ENCODE data around the gene CRHR1.

Gene CRHR1

GRCh38 chr17:45871718-45872117, 87.6 kb downstream of the CRHR1 start:
- TF ChIP-seq TCF12 (IDR thresholded peaks at IDR 0.05; ENCODE audit: low read depth) = no peak
- TF ChIP-seq USF1 (IDR thresholded peaks at IDR 0.05) = no peak
- no peak for TF ChIP-seq MAX (IDR thresholded peaks at IDR 0.05)
- no peak for TF ChIP-seq YY1 (IDR thresholded peaks at IDR 0.05; ENCODE audit: low read depth)
- TF ChIP-seq REST (IDR thresholded peaks at IDR 0.05; ENCODE audit: low read depth) = no peak
- no peak for TF ChIP-seq ZBTB7A (IDR thresholded peaks at IDR 0.05; ENCODE audit: low read depth)
- no peak for TF ChIP-seq EP300 (IDR thresholded peaks at IDR 0.05; ENCODE audit: borderline replicate concordance)
- no peak for TF ChIP-seq RAD21 (IDR thresholded peaks at IDR 0.05; ENCODE audit: low read depth)
- no peak for TF ChIP-seq FOXM1 (IDR thresholded peaks at IDR 0.05; ENCODE audit: borderline replicate concordance, low read depth)
- TF ChIP-seq CREB1 (IDR thresholded peaks at IDR 0.05; ENCODE audit: low read depth) = no peak
- no peak for TF ChIP-seq TEAD4 (IDR thresholded peaks at IDR 0.05)
- TF ChIP-seq EGR1 (IDR thresholded peaks at IDR 0.05) = no peak
- TF ChIP-seq TAF1 (IDR thresholded peaks at IDR 0.05; ENCODE audit: low read depth) = no peak
- no peak for TF ChIP-seq CEBPB (IDR thresholded peaks at IDR 0.05)
- TF ChIP-seq NFIC (IDR thresholded peaks at IDR 0.05) = no peak

GRCh38 chr17:45873728-45874127, 89.6 kb downstream of the CRHR1 start:
- TF ChIP-seq NFIC (IDR thresholded peaks at IDR 0.05) (no peak), EP300 (IDR thresholded peaks at IDR 0.05; ENCODE audit: borderline replicate concordance) (no peak), TEAD4 (IDR thresholded peaks at IDR 0.05) (no peak), TCF12 (IDR thresholded peaks at IDR 0.05; ENCODE audit: low read depth) (no peak), RAD21 (IDR thresholded peaks at IDR 0.05; ENCODE audit: low read depth) (no peak), EGR1 (IDR thresholded peaks at IDR 0.05) (no peak), USF1 (IDR thresholded peaks at IDR 0.05) (no peak), MAX (IDR thresholded peaks at IDR 0.05) (no peak), TAF1 (IDR thresholded peaks at IDR 0.05; ENCODE audit: low read depth) (no peak)

GRCh38 chr17:45874151-45874550, 90.0 kb downstream of the CRHR1 start:
- TF ChIP-seq TAF1 (IDR thresholded peaks at IDR 0.05; ENCODE audit: low read depth) (no peak), RAD21 (IDR thresholded peaks at IDR 0.05; ENCODE audit: low read depth) (no peak), ZBTB7A (IDR thresholded peaks at IDR 0.05; ENCODE audit: low read depth) (no peak), CEBPB (IDR thresholded peaks at IDR 0.05) (no peak), YY1 (IDR thresholded peaks at IDR 0.05; ENCODE audit: low read depth) (no peak), NFIC (IDR thresholded peaks at IDR 0.05) (no peak), CREB1 (IDR thresholded peaks at IDR 0.05; ENCODE audit: low read depth) (no peak), TCF12 (IDR thresholded peaks at IDR 0.05; ENCODE audit: low read depth) (no peak), REST (IDR thresholded peaks at IDR 0.05; ENCODE audit: low read depth) (no peak), FOXM1 (IDR thresholded peaks at IDR 0.05; ENCODE audit: borderline replicate concordance, low read depth) (no peak), MAX (IDR thresholded peaks at IDR 0.05) (no peak)

- TF ChIP-seq TAF1 (IDR thresholded peaks at IDR 0.05; ENCODE audit: low read depth) = no peak
- no peak for TF ChIP-seq CEBPB (IDR thresholded peaks at IDR 0.05)
- TF ChIP-seq TCF12 (IDR thresholded peaks at IDR 0.05; ENCODE audit: low read depth) = no peak
- no peak for TF ChIP-seq FOXM1 (IDR thresholded peaks at IDR 0.05; ENCODE audit: borderline replicate concordance, low read depth)
- no peak for TF ChIP-seq RAD21 (IDR thresholded peaks at IDR 0.05; ENCODE audit: low read depth)
- no peak for TF ChIP-seq CREB1 (IDR thresholded peaks at IDR 0.05; ENCODE audit: low read depth)
- TF ChIP-seq NFIC (IDR thresholded peaks at IDR 0.05) = no peak
- TF ChIP-seq REST (IDR thresholded peaks at IDR 0.05; ENCODE audit: low read depth) = no peak
- TF ChIP-seq TEAD4 (IDR thresholded peaks at IDR 0.05) = no peak
- TF ChIP-seq ZBTB7A (IDR thresholded peaks at IDR 0.05; ENCODE audit: low read depth) = no peak
- TF ChIP-seq EP300 (IDR thresholded peaks at IDR 0.05; ENCODE audit: borderline replicate concordance) = no peak
- no peak for TF ChIP-seq YY1 (IDR thresholded peaks at IDR 0.05; ENCODE audit: low read depth)
- TF ChIP-seq EGR1 (IDR thresholded peaks at IDR 0.05) = no peak
- no peak for TF ChIP-seq MAX (IDR thresholded peaks at IDR 0.05)
- TF ChIP-seq USF1 (IDR thresholded peaks at IDR 0.05) = no peak
Measured at GRCh38 chr17:45876539-45876938, 92.4 kb downstream of the CRHR1 start.

Data from Ishikawa (cell line).